ENCODE data around the gene RPAP3.
"Not testable (repeated sequence)": the region's sequence is repeated elsewhere in the genome, so short reads cannot be mapped to it uniquely, and the experiment has no call there.

Gene RPAP3

DNA sequence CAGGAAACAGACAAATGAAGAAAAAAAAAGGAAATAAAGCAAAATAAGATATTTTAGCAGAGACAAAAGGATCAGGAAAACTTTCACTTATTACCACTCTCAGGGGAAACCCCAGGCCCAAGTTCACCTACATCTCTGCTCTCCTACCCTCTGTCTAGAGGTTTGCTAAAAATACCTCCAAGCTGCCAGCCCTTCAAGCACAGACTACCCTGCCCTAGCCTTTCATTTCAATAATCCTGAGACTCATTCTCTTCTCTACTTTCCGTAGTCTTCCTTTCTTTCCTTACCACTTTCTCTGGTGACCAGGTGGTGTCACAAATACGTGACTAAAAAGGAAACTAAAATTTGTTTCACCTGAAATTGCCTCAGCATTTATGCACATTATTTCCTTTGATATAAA is 33.8 kb downstream of the RPAP3 start:
- DNase-seq (ENCODE audit: low read depth in 2 of 2), result no peak

GRCh38 chr12:47667935-47668334 is 37.9 kb downstream of the RPAP3 start:
- DNase-seq (ENCODE audit: low read depth in 2 of 2), result not testable (repeated sequence)

GRCh38 chr12:47652521-47653234 is 53.2 kb downstream of the RPAP3 start:
- DNase-seq (ENCODE audit: low read depth in 2 of 2), result no peak

- DNase-seq (ENCODE audit: low read depth in 2 of 2), result peak in 1 of 2 donors; percentile 10
Observed at GRCh38 chr12:47651368-47652254, 54.2 kb downstream of the RPAP3 start.

DNA sequence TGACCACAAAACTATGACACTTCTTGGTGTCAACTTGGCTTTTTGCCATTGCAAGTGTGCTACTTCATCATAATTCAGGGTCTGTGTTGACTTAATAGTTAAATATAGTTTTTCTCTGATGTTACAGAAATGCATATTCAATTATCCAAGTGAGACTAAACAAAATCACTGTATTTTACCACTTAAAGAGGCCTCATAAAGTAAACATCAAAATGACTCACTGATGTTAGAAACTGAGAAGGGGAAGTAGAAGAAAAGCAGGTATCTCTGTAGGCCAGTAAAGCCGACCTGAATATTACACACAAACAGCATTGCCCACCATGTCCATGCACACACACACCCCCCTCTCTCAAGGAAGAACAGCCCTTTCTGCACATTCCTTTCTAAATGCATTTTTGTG is 55.4 kb downstream of the RPAP3 start:
- DNase-seq (ENCODE audit: low read depth in 2 of 2), result no peak

DNA sequence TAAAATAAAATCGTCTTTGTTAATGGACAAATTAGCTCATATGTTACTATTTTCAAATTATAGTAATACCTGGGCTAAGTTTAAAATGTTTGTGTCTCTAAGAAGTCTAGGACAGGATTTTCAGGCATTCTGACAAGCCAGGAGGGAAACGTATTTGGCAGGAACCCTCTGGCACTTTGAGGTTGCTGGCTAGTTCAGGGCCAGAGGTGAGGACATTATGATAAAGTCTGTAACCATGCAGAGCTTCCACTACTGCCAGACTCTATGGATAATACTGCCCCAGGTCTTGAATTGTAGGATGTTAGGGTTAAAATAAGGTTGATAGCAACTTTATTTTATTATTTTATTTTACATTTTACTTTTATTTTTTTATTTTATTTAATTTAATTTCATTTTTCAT is 56.4 kb downstream of the RPAP3 start:
- DNase-seq (ENCODE audit: low read depth in 2 of 2), result no peak

DNA sequence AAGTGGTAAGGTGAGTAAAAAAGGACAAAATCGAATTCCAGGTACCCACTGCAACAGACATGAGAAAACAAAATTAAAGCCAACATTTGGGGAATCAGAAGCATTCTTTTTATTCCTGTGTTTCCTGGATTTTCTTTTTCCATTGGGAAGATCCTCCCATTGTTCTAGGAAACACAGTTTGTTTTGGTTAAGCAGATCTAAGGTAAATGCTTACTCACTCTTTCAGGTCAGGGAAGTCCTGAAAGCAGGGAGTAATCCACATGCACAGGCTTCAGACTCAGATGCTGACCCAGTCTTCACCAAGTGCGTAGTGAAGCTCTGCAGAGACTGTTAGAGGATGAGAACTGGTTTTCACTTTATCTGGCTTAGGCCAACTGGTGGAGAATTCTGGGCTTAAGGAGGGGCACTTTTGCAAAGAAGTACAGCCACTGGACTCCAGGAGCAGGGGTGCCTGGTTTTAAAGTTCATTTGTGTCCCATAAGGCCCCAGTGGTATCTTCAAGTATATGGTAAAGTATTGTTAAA is 57.7 kb downstream of the RPAP3 start:
- DNase-seq (ENCODE audit: low read depth in 2 of 2), result no peak

- not testable (repeated sequence) for DNase-seq (ENCODE audit: low read depth in 2 of 2)
Observed at GRCh38 chr12:47642310-47642709, 63.5 kb downstream of the RPAP3 start.

DNA sequence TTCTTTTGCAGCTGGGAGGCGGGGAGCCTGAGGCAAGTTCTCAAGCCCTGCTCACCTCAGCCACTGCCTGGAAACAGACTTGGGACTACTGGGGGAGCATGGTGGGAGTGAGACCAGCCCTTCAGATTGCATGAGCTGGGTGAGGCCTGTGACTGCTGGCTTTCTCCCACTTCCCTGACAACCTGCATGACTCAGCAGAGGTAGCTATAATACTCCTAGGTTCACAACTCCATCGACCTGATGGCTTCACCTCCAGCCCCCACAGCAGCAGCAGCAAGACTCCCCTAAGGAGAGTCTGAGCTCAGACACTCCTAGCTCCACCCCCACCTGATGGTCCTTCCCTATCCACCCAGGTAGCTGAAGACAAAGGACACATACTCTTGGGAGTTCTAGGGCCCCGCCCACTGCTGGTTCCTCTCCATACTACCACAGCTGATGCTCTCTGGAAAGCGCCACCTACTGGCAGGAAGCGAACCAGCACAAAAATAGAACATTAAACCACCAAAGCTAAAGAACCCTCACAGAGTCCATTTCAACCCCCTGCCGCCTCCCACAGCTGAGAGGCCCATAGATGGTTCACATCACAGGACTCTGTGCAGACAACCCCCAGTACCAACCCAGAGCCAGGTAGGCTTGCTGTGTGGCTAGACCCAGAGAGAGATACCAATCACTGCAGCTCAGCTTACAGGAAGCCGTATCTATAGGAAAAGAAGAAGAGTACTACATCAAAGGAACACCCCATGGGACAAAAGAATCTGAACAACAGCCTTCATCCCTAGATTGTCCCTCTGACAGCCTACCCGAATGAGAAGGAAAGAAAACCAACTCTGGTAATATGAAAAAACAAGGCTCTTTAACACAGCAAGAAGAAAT is 68.7 kb downstream of the RPAP3 start:
- DNase-seq (ENCODE audit: low read depth in 2 of 2), result peak; percentile 14 to 39

DNA sequence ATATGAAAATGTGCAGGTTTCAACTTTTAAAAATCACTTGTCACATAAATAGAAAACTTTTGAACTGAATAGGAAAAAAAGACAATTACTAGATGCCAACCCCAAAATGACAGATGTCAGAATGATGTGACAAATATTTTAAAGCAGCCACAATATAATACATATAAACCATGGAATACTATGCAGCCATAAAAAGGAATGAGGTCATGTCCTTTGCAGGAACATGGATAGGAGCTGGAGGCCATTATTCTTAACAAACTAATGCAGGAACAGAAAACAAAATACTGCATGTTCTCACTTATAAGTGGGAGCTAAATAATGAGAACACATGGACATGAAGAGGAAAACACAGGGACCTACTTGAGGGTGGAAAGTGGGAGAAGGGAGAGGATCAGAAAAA is 70.1 kb downstream of the RPAP3 start:
- not testable (repeated sequence) for DNase-seq (ENCODE audit: low read depth in 2 of 2)

DNA sequence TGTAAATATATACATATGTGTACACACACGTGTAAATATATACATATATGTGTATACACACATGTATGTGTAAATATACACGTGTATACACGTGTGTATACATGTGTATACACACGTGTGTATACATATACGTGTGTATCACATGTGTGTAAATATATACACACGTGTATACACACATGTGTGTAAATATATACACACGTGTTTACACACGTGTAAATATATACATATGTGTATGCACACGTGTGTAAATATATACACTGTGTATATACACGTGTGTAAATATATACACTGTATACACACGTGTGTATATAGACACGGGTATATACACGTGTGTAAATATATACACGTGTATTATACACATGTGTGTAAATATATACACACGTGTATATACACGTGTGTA is 71.7 kb downstream of the RPAP3 start:
- DNase-seq (ENCODE audit: low read depth in 2 of 2), result no peak

GRCh38 chr12:47621960-47622359 is 83.9 kb downstream of the RPAP3 start:
- no peak for DNase-seq (ENCODE audit: low read depth in 2 of 2)

DNA sequence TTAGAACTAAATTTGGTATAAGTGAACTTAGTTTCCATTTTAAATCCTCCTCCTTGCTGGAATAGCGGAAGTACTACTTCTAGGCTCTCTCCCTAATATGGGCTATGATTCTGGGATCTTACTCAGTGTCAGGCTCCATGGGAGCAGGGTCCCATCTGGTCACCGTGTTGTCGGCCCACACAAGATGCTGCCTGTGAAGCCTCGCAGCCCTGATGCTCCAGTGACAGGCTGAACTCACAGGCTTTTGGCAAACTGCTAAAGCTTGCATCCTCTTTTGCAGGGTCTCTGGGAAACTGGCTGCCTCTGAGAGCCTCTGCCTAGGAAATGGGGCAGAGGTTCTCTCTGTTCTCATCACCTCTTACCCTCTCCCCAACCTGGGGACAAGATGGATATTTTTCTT is 88.4 kb downstream of the RPAP3 start:
- DNase-seq (ENCODE audit: low read depth in 2 of 2), result no peak

- no peak for DNase-seq (ENCODE audit: low read depth in 2 of 2)
Observed at GRCh38 chr12:47616440-47616839, 89.4 kb downstream of the RPAP3 start.

GRCh38 chr12:47615711-47616110 is 90.1 kb downstream of the RPAP3 start:
- DNase-seq (ENCODE audit: low read depth in 2 of 2), result no peak

DNA sequence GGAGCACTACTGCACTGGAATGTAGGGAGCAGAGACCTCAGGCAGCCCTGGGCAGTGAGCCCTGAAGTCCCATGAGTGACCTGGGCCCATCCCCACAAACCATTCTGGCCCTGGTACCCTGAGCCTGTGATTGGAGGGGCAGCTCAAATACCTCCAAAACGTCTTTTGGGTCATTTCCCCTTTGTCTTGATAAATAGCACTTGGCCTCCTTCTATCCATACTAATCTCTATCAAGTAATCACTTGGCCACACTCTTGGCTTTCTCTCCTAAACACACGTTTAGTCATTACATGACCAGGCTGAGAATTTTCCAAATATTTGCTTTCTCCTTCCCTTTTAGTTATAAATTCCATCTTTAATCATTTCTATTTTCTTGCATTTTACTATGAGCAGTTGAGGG is 91.3 kb downstream of the RPAP3 start:
- DNase-seq (ENCODE audit: low read depth in 2 of 2), result no peak

DNA sequence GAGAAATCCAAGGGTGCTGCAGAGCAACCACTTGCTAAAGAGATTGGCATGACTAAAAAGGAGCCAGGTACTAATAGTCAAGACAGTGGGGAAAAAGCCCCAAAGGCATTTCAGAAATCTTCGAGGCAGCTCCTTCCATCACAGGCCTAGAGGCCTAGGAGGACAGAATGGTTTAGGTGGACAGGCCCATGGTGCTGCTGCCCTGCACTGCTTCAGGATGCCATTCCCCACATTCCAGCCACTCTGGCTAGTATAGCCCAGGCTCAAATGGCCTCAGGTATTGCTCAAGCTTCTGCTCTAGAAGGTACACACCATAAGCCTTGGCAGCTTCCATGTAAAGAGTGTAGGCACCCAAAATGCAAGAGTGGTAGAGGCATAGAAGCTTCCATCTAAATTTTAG is 92.9 kb downstream of the RPAP3 start:
- no peak for DNase-seq (ENCODE audit: low read depth in 2 of 2)

- DNase-seq (ENCODE audit: low read depth in 2 of 2), result no peak
Observed at GRCh38 chr12:47611906-47612305, 93.9 kb downstream of the RPAP3 start.

All from stimulated activated CD8-positive, alpha-beta memory T cell treated with anti-CD3 and anti-CD28 coated beads, Interleukin-2, amount 100 ng/mL, for 48 hours (primary cell).